Epidermal melanocyte (primary cell): Measurements from ENCODE around the gene LDAF1.
"Not testable (repeated sequence)": the region's sequence is repeated elsewhere in the genome, so short reads cannot be mapped to it uniquely, and the experiment has no call there.

ENCODE experiments used
- DNase-seq: peaks from one replicate; pipeline ENCODE4 v3.0.0; 2011; ENCODE audit warnings: low spot score; ENCODE audit not compliant: insufficient read length

The LDAF1 gene

GRCh38 chr16:21195330-21195729 lies 36.9 kb downstream of the LDAF1 start:
- not testable (repeated sequence) for DNase-seq

- DNase-seq, result no peak
These were observed 38.6 kb downstream of the LDAF1 start for GRCh38 chr16:21197112-21197511.

- no peak for DNase-seq
These were observed 39.1 kb downstream of the LDAF1 start for GRCh38 chr16:21197621-21198020.

- no peak for DNase-seq
These were observed 41.2 kb downstream of the LDAF1 start for GRCh38 chr16:21199607-21200218.

GRCh38 chr16:21203155-21203797 lies 44.8 kb downstream of the LDAF1 start:
- no peak for DNase-seq

- no peak for DNase-seq
These were observed 46.8 kb downstream of the LDAF1 start for GRCh38 chr16:21205303-21205702.

GRCh38 chr16:21206550-21206949 lies 48.1 kb downstream of the LDAF1 start:
- no peak for DNase-seq

GRCh38 chr16:21208446-21209230 lies 50.2 kb downstream of the LDAF1 start:
- DNase-seq, result no peak

GRCh38 chr16:21211486-21211885 lies 53.0 kb downstream of the LDAF1 start, which contains the start of gene ZP2:
ZP2 (minus strand) TSS chr16:21211574; CDS start chr16:21211547, 27 bp downstream.
- DNase-seq, result no peak

- no peak for DNase-seq
These were observed 55.6 kb downstream of the LDAF1 start for GRCh38 chr16:21214086-21214485.

- DNase-seq, result no peak
These were observed 58.6 kb downstream of the LDAF1 start for GRCh38 chr16:21217121-21217520.

- DNase-seq, result no peak
These were observed 59.7 kb downstream of the LDAF1 start for GRCh38 chr16:21218153-21218552.

- DNase-seq, result no peak
These were observed 61.1 kb downstream of the LDAF1 start for GRCh38 chr16:21219551-21219950.

- DNase-seq, result no peak
These were observed 64.2 kb downstream of the LDAF1 start for GRCh38 chr16:21222495-21223337.

- no peak for DNase-seq
These were observed 65.3 kb downstream of the LDAF1 start for GRCh38 chr16:21223787-21224186.

GRCh38 chr16:21224800-21225199 lies 66.3 kb downstream of the LDAF1 start:
- DNase-seq, result no peak

GRCh38 chr16:21226749-21227148 lies 68.3 kb downstream of the LDAF1 start:
- DNase-seq, result peak; percentile 49

GRCh38 chr16:21227866-21228265 lies 69.4 kb downstream of the LDAF1 start:
- DNase-seq, result no peak

GRCh38 chr16:21228361-21228872 lies 69.9 kb downstream of the LDAF1 start:
- DNase-seq, result no peak
